ENCODE measurements around the gene HSF4.
A peak's percentile ranks its signal among the peaks of the same experiment; 100 is the strongest.

The HSF4 gene

GRCh38 chr16:67169011-67169451 lies 4.5 kb downstream of the HSF4 start:
- no peak for DNase-seq

GRCh38 chr16:67169642-67170167 lies 5.2 kb downstream of the HSF4 start:
- DNase-seq: no peak

GRCh38 chr16:67170168-67170948 lies 5.8 kb downstream of the HSF4 start, which contains the start of gene NOL3:
Gene NOL3 (plus strand): TSS chr16:67170538.
- peak; percentile 29 to 57 for DNase-seq

- DNase-seq: no peak
Observed at GRCh38 chr16:67170949-67171649, 6.6 kb downstream of the HSF4 start.

GRCh38 chr16:67173323-67173722 lies 8.8 kb downstream of the HSF4 start:
- no peak for DNase-seq

- DNase-seq: peak; percentile 48 to 64
Observed at GRCh38 chr16:67173808-67174705, 9.5 kb downstream of the HSF4 start.

DNA sequence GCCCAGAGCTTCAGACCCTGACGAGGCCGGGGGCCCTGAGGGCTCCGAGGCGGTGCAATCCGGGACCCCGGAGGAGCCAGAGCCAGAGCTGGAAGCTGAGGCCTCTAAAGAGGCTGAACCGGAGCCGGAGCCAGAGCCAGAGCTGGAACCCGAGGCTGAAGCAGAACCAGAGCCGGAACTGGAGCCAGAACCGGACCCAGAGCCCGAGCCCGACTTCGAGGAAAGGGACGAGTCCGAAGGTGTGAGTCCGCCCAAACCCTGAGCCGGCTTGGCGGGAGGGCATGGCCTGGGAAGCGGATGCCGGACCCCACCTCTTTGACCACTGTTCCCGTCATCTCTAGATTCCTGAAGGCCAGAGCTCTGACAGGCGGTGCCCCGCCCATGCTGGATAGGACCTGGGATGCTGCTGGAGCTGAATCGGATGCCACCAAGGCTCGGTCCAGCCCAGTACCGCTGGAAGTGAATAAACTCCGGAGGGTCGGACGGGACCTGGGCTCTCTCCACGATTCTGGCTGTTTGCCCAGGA lies 10.2 kb downstream of the HSF4 start:
- no peak for DNase-seq

DNA sequence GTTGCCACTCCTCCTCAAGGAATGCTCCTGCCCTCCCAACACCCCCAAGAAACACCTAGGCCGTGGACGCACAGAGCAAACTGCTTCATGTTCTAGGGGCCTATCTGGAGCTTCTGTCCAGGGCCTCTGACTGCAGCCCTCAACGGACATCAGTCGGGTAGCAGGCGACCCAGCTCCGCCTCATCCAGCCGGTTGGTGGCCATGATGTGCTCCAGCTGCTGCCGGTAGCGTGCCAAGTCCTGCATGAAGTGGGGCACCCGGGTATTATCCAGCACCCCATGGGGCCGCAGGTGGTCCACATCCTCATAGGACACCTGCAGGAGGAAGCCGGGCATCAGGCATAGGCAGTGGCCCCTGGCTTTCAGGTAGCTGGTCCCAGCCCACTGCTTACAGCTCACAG lies 12.1 kb downstream of the HSF4 start:
- no peak for DNase-seq

- no peak for DNase-seq
Observed at GRCh38 chr16:67177743-67178699, 13.5 kb downstream of the HSF4 start.

DNA sequence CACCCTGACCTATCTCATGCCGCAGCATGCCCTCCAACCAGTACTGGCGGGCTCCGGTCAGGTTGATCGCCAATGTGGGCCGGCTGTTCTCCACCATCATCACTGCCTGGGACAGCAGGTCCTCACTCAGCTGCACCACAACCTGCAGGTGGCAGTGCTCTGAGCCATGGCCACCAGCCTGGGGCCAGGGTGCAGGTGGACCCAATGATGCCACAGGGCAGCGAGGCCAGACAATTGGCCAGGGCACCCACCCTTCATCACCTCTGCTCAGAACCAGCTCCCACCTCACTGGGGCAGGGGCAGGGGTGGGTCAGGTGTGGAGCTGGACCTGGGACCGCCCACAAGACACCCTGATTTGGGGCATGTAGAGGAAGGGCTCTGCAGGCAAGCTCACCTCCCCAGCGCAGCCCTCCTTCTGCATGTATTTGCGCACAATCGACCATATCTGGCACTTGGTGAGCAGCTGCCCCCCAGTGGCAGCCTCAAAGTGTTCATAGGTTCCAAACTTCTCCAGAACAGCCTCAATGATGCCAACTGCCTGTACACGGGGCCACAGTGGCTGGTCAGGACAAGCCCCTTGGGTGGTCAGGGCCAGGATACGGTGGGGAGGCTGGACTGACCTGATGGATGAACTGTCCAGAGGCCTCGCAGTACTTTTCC lies 15.0 kb downstream of the HSF4 start:
- DNase-seq: no peak

DNA sequence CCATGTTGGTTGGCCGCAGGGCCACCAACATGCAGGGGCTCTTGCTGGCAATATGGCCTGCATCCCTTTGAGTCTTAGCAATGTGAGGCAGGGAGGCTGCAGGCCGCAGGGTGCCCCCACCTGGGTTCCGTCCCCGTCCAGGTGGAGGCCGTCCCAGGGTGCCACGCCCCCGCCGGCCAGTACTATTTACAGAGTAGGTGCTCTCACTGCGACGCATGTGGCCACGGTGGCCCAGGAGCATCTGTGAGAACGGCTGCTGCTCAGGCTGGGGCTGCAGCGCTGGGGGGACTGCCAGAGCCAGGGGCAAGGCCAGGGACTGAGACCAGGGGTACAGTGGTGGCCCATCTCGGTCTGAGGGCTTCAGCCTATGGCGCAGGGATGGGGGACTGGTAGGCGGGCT lies 15.6 kb downstream of the HSF4 start:
- DNase-seq: no peak

DNA sequence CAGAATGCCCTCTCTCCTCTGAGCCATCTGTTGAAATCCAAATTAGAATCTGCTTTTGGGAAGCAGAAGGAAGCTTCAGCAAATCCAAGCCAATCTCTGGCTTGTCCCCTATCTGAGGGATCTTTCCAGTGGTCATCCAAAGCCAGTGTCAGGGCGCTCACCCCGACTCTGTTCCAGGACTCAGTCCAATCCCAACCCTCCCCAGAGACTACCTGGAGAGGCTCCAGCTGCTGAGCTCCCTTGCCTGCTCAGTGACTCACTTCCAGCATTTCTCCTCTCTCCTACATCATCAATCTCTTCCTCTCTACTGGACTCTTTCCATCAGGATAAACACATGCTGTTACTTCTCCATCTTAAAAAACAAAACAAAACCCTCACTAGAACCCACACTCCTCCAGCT lies 16.8 kb downstream of the HSF4 start:
- DNase-seq: no peak

GRCh38 chr16:67182288-67182687 lies 17.7 kb downstream of the HSF4 start:
- no peak for DNase-seq

- no peak for DNase-seq
Observed at GRCh38 chr16:67183284-67183626, 18.7 kb downstream of the HSF4 start.

DNA sequence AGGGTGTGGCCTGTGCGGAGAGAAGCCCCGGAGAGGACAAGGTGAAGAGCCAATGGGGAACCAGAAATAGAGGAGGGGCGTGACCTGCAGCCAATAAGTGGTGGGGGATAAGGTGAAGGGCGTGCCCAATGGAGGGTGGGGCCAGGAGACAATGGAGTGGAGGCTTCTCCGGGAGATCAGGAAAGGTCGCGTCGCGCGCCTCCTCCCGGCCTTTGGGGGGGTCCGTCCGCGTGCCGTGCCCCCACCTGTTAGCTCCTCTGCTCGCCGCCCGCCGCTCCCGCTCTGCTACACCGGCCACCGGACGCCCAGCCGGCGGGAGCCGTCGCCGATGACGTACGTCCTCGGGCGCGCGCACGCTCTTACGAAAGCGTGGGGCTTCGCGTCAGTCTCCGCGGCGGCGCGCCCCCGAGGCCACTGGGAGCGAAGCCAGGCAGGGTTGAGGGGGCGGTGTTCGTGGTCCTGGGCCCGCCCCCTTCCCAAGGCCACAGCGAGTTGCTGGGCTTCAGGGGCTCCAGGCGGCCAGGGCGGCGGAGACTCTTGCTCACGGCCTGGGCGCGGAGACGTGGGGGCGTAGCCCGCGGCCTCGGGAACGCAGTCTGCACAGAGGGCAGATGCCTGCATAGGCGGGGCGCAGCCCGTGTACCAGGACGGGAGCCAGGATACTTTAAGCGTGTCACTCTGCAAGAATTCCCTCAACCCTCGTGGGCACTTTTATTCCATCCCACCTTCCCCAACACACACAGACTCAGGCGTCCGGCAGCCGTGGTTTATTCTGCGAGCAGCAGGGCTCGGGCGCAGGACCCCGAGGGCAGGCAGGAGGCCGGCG lies 19.3 kb downstream of the HSF4 start, which contains the start of gene MATCAP1:
MATCAP1 (minus strand) TSS at position 337 of the 826 bp plus-strand sequence. CDS start 3,353 bp downstream, outside the sequence.
- peak; percentile 93 to 98 for DNase-seq

- DNase-seq: no peak
Observed at GRCh38 chr16:67184453-67184994, 20.0 kb downstream of the HSF4 start.

DNA sequence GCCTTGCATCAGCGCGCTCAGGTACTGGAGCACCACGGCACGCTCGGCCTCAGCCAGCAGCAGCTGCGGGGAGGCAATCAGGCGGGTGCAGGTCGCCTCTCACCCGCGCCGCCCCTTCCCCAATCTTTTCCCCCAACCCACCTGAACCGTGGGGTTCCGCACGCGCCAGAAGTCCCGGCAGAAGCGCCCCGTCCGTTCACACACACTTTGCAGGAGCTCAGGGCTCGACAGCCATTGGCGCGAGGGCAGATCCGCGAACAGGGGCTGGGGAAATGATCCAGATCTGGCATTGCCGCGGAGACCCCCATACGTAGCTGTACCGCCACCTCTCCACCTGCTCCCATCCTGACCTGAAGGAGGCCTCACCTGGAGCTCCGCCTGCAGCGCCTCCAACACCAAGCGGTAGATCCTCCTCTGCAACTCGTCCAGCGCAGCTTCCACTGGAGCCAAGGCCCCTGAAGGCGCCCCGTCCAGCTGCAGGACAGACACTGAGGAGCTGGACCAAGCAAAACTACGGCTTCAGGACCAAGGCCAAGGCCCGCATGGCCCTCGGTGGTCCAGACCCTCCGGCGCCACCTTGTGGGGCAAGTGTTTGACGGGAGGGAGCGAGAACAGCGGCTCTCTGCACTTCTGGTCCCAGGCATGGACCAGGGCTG lies 20.6 kb downstream of the HSF4 start:
- DNase-seq: peak; percentile 51 to 78

DNA sequence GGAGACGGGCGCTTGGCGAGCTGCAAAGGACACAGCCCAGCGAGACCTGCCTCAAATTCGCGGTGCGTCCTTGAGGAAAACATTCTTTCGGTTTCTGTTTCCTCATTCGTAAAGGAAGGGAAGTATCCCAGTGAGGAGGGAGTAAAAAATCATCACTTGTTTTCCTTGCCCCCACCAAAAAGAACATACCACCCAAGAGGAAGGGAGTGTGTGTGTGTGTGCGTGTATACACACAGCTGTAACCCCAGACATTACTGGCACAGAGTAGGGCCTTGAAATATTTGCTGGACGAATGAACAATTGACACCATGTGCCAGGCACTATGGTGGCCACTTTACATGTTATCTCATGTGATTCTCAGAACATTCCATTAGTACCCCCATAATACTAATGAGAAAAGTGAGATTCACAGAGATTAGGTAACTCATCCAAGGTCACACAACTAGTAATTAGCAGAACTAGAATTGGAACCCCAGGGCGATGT lies 21.1 kb downstream of the HSF4 start:
- no peak for DNase-seq

DNA sequence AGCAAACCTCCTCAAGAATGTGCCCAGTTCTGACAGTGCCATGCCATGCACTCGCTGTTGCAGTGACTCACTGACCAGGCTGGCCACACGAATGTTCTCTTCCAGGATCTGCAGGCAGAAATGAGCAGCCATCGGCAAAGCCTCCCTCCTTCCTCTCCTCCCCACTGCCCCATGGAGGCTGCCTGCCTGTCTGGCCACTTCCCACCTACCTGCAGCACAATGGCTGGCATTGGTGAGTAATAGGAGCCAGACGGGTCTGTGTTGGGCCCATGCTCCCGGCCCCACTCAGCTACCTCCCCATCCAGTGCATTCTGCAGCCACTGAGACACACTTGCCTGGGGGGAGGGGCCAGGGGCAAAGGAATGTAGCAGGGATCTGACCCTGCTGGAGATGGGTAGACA lies 22.0 kb downstream of the HSF4 start:
- no peak for DNase-seq

All from hippocampal formation (tissue), 2 donors.